ENCODE measurements around the gene SNAPC4.
A peak's percentile ranks its signal among the peaks of the same experiment; 100 is the strongest.

SNAPC4 gene

DNA sequence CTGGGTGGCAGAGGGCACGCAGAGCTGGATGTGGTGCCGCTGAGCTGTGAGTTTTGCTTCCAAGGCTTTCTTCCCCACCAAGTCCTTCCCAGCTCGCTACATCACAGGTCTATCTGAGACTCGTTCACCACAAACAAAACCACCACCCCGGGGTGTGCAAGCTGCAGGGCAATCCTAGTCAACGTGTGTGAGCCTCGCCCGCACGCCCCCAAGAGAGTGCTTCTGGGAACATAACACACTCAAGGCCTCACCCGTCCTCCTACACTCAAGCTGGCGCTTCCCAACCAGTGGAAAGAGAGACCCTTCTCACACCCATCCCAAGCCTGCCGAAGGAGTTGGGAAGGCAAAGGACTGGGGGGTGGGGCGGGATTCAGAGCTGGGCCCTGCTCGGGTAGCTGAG lies 10.6 kb downstream of the SNAPC4 start:
- DNase-seq (ENCODE audit: low spot score), result no peak

DNA sequence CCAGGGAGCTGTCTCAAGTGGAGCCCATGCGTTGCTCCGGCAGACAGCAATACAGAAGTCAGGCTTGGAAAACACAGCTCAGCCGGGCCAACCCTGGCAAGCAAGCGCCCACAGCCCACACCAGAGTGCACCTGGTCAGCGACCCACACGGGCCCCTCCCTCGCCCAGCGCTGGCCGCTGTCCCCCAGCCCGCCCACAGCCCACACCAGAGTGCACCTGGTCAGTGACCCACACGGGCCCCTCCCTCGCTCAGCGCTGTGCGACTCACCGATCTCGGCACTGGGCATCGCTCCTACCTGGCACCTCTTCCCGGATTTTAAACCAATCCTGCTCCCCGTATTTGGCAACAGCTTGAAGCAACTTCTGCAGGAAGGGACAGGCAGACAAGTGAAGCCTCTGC lies 12.8 kb downstream of the SNAPC4 start:
- DNase-seq (ENCODE audit: low spot score), result no peak

DNA sequence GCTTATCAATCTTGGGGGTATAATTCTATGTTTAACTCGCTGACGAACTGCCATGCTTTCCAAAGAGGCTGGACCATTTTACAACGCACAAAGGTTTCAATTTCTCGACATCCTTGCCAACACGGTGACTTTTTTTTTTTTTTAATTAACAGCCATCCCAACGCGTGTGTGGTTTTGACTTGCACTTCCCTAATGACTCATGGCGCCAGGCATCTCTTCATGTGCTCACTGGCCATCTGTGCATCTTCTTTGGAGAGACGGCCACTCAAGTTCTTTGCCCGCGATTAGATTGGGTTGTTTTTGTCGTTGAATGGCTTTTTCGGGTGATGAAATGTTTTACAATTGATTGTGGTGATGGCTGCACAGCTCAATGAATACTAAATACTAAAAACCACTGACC lies 14.0 kb downstream of the SNAPC4 start:
- DNase-seq (ENCODE audit: low spot score), result no peak

DNA sequence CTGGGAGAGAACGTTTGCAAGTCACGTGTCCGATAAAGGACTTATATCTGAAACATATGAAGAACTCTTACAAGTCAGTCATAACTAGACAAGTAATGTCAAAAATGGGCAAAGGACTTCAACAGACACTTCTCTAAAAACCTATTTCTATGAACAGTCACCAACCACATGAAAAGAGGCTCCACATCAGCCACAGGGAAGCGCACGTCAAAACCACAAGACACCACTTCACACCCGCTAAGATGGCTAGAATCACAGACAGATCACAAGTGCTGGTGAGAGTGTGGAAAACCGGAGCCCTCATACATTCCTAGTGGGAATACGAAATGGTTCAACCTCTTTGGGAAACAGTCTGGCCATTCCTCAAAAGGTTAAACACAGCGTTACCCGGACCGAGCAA lies 15.0 kb downstream of the SNAPC4 start:
- DNase-seq (ENCODE audit: low spot score), result peak; percentile 52

GRCh38 chr9:136383436-136383835 lies 16.5 kb downstream of the SNAPC4 start:
- DNase-seq (ENCODE audit: low spot score), result no peak

DNA sequence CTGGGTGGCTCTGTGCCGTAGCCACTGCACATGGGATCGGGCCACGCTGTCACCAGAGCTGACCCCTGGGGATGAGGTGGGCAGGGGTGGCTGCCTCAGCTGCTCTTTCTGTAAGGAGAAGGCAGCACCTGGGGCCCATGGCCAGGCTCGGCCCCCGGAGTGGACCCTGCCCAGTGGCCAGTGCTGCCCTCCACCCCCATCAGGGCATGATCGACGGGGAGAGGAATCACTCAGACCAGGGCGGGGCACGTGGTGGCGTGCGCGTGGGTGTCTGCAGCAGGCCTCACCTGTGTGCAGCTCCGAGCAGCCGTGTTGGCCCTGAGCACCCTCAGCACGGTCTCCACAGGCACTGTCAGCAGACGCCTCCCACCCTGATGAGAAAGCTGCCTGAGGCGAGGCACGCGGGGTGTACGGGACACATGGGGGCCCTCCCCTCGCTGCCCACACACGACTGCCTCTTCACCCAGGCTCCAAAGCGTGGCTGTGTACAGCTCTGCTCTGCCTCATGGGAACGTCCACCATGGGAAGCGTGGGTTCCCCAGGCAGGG lies 17.9 kb downstream of the SNAPC4 start:
- no peak for DNase-seq (ENCODE audit: low spot score)

GRCh38 chr9:136381311-136381710 lies 18.7 kb downstream of the SNAPC4 start:
- DNase-seq (ENCODE audit: low spot score), result no peak

DNA sequence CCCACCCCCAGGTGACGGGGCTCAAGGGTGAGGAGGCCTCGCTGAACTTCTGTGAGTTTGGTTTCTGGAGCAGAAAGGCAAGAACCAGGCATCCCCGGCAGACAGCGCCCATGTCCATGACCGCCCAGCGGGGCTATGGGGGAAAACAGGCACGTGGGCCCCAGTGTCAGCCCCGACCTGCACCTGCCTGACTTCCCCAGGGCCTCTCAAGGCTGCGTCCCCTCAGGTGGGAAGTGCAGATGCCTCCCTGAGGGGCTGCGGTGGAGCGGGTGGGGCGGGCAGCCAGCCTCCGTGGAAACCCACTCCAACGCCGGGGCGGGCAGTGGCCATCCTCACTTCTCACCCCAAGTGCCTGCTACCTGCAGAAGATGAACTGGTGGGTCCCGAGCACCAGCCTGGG lies 19.6 kb downstream of the SNAPC4 start:
- DNase-seq (ENCODE audit: low spot score), result no peak

GRCh38 chr9:136379891-136380290 lies 20.1 kb downstream of the SNAPC4 start:
- no peak for DNase-seq (ENCODE audit: low spot score)

DNA sequence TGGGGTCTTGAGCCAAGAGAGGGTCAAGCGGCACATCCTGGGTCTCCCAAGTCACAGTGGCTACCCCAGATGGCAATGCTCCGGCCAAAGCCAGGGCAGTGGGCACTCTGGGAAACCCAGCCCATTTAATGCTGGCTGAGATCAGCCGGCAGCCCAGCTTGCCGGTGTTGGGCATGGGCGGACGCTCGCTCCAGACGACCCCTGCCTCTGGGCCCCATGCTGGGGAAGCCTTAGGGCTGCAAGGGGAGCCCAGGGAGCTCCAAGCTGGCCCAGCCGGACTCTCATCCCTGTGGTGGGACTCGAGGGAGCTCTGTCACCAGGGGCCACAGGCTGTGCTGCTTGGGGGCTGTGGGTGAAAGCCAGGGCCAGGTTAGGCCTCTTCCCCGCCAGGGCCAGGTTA lies 20.6 kb downstream of the SNAPC4 start:
- DNase-seq (ENCODE audit: low spot score), result no peak

- DNase-seq (ENCODE audit: low spot score), result no peak
Measured at GRCh38 chr9:136379003-136379287, 21.0 kb downstream of the SNAPC4 start.

- no peak for DNase-seq (ENCODE audit: low spot score)
Measured at GRCh38 chr9:136378170-136379002, 21.6 kb downstream of the SNAPC4 start.

DNA sequence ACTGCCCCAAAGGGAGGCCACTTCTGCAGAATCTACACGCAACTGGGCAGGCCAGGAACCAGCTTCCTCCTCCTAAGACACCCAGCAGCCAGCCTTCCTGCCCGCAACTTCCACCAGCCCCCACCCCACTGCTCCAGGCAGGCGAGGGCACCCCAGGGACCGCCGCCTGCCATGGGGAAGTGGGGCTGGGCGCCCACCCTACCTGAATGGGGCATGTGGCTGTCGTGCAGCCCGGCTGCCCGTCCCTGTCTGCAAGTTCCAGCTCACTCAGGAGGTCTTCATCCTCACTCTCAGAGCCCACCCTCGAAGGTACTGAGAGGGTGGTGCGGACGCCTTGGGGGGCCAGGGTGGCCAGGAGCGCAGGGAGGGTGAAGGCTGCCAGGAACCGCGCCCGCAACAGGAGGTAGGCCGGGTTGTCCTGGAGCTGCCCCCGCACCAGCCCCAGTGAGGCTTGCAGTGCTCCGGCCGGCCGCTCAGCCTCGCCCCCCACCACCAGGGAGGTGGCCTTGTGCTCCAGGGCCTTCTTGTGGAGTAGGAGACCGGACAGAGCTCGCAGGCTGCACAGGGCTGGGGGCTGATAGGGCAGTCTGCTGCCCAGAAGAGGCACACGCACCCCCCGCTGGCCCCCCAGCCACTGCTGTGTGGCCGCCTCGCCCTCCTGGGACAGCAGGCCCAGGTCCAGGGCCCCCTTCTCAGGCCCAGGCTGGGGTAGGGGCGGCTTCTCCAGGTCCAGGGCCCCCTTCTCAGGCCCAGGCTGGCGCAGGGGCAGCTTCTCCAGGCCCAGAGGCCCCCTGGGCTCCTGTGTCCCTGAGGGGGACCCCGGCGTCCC lies 22.4 kb downstream of the SNAPC4 start:
- DNase-seq (ENCODE audit: low spot score), result no peak

DNA sequence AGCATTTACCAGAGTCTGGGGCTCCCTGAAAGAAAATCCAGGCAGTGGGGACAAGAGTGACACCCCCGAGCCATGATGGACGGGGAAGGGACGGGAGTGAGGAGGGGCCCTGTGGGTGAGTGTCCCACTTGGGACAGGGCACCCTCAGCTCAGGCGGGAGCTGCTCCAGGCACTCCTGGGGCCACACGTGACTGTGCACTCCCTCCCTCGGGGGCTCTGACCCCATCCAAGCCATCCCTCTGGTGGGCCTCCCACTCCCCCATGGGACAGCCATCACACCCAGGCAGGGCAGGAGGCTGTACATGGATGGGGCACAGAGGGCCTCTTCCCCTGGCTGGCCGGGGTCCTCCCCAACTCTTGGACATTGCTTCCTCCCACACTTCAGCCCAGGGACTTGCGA lies 23.5 kb downstream of the SNAPC4 start:
- DNase-seq (ENCODE audit: low spot score), result no peak

- DNase-seq (ENCODE audit: low spot score), result no peak
Measured at GRCh38 chr9:136375096-136375495, 24.9 kb downstream of the SNAPC4 start.

DNA sequence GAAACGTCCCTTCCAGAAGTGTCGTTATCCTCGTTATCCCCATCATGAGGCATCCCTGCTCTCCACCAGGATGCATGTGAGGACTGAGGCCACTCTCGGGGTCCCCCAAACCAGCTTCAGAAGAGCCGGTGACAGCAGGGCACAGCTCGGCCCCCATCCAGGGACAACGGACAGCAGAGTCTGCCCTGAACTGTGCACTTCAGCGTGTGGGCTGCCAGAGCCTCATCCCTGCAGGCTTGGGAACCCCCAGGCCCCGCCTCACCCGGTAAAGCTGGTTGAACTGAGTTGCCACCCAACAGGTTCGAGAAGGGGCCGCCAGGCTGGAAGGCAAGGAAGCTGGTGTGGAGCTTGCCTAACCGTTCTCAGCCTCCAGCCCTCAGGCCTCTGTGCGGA lies 25.8 kb downstream of the SNAPC4 start:
- DNase-seq (ENCODE audit: low spot score), result no peak

DNA sequence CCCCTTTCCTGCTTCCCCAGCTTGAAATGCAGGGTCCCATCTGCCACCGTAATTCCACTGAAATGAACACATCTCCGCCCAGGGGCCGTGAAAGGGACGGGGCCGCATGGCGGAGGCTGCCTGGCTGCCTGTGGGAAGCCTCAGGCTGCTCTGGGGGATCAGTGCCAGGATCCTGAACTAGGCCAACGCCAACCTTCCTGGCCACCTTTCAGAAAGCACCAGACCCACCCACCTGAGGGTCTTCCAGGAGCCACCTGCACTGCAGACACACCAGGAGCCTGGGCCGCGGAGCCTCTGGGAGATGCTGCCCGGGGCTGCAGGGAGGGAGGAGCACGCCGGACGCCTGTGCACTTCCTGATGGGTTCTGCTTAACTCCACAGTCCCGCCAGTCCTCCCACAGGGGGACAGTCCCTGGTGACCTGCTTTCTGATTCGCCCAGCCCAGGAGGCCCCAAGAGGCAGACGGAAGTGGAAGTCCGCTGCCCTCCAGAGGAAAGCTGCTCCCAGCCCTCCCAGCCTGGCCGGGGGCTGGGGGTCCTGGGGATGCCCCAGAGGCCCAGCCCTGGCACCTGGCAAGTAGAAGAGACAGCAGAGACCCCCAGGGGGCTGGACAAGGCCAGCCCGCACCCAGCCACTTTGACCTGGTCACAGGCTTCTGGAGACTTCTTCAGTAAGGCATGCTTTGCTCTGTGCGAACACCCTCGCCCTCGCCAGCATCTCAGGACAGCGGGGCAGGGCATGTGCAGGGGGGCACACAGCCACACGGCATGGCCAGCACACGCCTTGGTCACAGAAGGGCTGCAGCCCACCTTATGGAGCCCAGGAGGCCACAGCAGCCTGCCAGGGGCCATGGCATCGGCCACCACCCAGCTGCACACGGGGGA lies 26.4 kb downstream of the SNAPC4 start, which contains the start of gene CARD9:
TSS of gene CARD9 (minus strand) at position 370 of the 883 bp plus-strand sequence. CDS start 1,591 bp downstream, outside the sequence.
- no peak for DNase-seq (ENCODE audit: low spot score)

DNA sequence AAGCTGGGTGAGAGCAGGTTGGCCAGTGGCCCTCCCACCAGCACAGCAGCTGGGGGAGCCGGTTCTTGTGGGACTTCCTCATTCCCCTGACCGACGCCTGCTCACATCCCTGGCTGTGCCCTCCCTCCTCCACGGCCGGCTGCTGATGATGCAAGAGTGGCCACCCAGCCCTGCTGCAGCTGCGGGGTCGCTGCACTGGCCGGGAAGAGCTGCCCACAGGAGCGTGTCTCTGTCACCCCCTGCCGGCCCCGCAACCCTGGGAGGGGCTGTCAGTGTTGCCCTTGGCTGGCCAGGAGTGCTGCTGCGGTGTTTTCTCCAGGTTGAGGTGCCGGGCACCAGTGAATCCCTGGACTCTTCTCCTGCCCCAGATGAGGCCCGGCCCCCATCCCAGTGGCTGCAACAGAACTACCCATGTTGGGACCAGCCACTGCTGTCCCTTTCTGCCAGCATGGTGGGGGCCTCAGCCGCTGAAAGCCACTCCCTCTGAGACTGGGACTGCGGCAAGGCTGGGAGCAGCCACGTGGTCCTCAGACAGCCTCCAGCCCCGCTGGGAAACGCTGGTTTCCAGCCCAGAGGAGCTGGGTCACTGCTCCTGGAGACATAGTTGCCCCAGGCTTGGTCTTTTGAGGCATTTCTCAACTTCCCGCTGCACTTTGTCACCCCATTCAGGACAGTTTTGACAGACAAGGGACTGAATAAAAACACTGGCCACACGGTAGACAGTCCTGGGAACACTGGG lies 27.2 kb downstream of the SNAPC4 start:
- DNase-seq (ENCODE audit: low spot score), result no peak

DNA sequence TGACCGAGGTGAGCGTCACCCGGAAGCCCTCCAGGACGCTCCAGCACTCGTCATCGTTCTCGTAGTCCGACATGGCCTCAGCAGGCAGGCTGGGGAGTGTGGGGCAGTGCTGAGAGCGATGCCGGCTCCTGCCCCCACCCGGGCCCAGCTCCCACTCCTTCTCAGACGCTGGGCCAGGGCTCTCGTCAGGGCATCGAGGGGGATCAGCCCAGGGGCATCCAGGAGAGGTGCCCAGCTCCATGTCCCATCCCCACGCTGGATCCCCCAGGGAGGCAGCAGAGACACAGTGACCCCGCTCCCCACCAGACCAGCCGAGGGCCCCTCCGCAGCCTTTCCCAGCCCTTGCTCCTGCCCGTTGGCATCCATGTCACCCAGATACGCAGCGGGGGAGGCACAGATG lies 28.0 kb downstream of the SNAPC4 start:
- DNase-seq (ENCODE audit: low spot score), result no peak

DNA sequence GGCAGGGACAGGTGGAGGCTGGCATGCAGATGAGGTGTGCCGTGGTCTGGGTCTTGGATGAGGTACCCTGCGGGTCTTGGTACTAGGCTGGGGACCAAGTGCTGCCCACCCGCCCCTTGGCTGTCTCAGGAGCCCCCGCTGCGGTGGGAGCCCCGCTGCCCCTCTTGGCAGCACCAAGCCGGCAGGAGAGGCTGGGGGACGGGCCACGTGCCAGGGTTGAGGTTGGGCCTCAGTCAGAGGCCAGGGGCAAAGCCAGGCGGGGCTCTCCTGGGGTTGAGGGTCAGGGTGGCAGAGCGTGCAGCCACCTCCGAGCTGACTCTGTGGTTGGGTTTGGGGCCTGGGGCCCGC lies 28.5 kb downstream of the SNAPC4 start:
- no peak for DNase-seq (ENCODE audit: low spot score)

GRCh38 chr9:136370687-136371532 lies 29.1 kb downstream of the SNAPC4 start:
- no peak for DNase-seq (ENCODE audit: low spot score)

Data from CD4-positive, alpha-beta T cell treated with Interleukin-2 at 100 ng/mL for 4 hours (primary cell).